Mucosa of gallbladder (tissue), 1 donor: Measurements from ENCODE around the gene TUSC7. TPM values are rescaled to one million over a fixed set of nuclear protein-coding genes. Genes with fewer than 3 reads are reported as not detected.

Experiments
- DNase-seq: peaks from one replicate; pipeline ENCODE4 v3.0.0-alpha.2; 2020; ENCODE audit warnings: low spot score
- total RNA-seq: library from RNA; stranded (reverse); gene quantifications from one replicate; pipeline ENCODE4 v1.2.1, GENCODE V29; 2021
- donor health status: DM: no; HTN: no; CAD: no.

Gene TUSC7
- total RNA-seq: not detected

GRCh38 chr3:116709479-116709878, at the start of gene TUSC7:
Gene TUSC7, plus strand, starts transcription at chr3:116709779.
- DNase-seq: no peak

- DNase-seq: no peak
These were observed 48.4 kb upstream of the TUSC7 start for GRCh38 chr3:116661196-116661595.

GRCh38 chr3:116663161-116664110, 46.1 kb upstream of the TUSC7 start:
- DNase-seq: no peak

GRCh38 chr3:116667324-116667723, 42.3 kb upstream of the TUSC7 start:
- DNase-seq: no peak

- no peak for DNase-seq
These were observed 41.8 kb upstream of the TUSC7 start for GRCh38 chr3:116667791-116668190.

- DNase-seq: no peak
These were observed 40.0 kb upstream of the TUSC7 start for GRCh38 chr3:116669576-116669975.

GRCh38 chr3:116671151-116671550, 38.4 kb upstream of the TUSC7 start:
- no peak for DNase-seq

GRCh38 chr3:116678853-116679252, 30.7 kb upstream of the TUSC7 start:
- no peak for DNase-seq

GRCh38 chr3:116691041-116691440, 18.5 kb upstream of the TUSC7 start:
- no peak for DNase-seq

- no peak for DNase-seq
These were observed 8.5 kb upstream of the TUSC7 start for GRCh38 chr3:116701070-116701469.

GRCh38 chr3:116702334-116702733, 7.2 kb upstream of the TUSC7 start:
- no peak for DNase-seq

GRCh38 chr3:116707531-116707930, 2.0 kb upstream of the TUSC7 start:
- DNase-seq: no peak

GRCh38 chr3:116716490-116716889, 6.9 kb downstream of the TUSC7 start:
- DNase-seq: no peak

GRCh38 chr3:116717566-116717965, 8.0 kb downstream of the TUSC7 start:
- DNase-seq: no peak

- DNase-seq: no peak
These were observed 18.9 kb downstream of the TUSC7 start for GRCh38 chr3:116728454-116728853.

GRCh38 chr3:116734243-116734642, 24.7 kb downstream of the TUSC7 start:
- DNase-seq: no peak

- no peak for DNase-seq
These were observed 30.1 kb downstream of the TUSC7 start for GRCh38 chr3:116739678-116740077.

- DNase-seq: no peak
These were observed 30.7 kb downstream of the TUSC7 start for GRCh38 chr3:116740293-116740692.

GRCh38 chr3:116741467-116741866, 31.9 kb downstream of the TUSC7 start:
- DNase-seq: no peak

GRCh38 chr3:116743062-116743461, 33.5 kb downstream of the TUSC7 start:
- no peak for DNase-seq

GRCh38 chr3:116749388-116749787, 39.8 kb downstream of the TUSC7 start:
- no peak for DNase-seq

- no peak for DNase-seq
These were observed 47.7 kb downstream of the TUSC7 start for GRCh38 chr3:116757315-116757714.

GRCh38 chr3:116759316-116759715, 49.7 kb downstream of the TUSC7 start:
- DNase-seq: no peak
